ENCODE data around the gene SLC39A2.
"Not testable (repeated sequence)": the region's sequence is repeated elsewhere in the genome, so short reads cannot be mapped to it uniquely, and the experiment has no call there.

The SLC39A2 gene

GRCh38 chr14:20985650-20986049 lies 13.4 kb upstream of the SLC39A2 start:
- not testable (repeated sequence) for H3K36me3 Mint-ChIP-seq; H3K27ac Mint-ChIP-seq; H3K4me3 Mint-ChIP-seq; H3K9me3 Mint-ChIP-seq (ENCODE audit: low read depth); H3K27me3 Mint-ChIP-seq
- peaks cover 12% of the 10 kb centered on the region for H3K4me1 Mint-ChIP-seq (ENCODE audit: low read depth)

- Mint-ChIP-seq H3K36me3 (peaks cover 2% of the 10 kb centered on the region), H3K27ac (no peak overlapping the region), H3K4me3 (no peak overlapping the region), H3K27me3 (peaks cover 2% of the 10 kb centered on the region), H3K4me1 (ENCODE audit: low read depth) (peaks cover 19% of the 10 kb centered on the region), H3K9me3 (ENCODE audit: low read depth) (no peaks in the 10 kb centered on the region)
These were observed 12.3 kb upstream of the SLC39A2 start for GRCh38 chr14:20986811-20987210.

- Mint-ChIP-seq H3K27ac (no peak overlapping the region), H3K4me1 (ENCODE audit: low read depth) (peaks cover 23% of the 10 kb centered on the region), H3K9me3 (ENCODE audit: low read depth) (no peaks in the 10 kb centered on the region), H3K36me3 (peaks cover 2% of the 10 kb centered on the region), H3K4me3 (peak overlapping the region; percentile 53), H3K27me3 (no peaks in the 10 kb centered on the region)
These were observed 10.2 kb upstream of the SLC39A2 start for GRCh38 chr14:20988717-20989470.

GRCh38 chr14:20989471-20989786 lies 9.7 kb upstream of the SLC39A2 start:
- Mint-ChIP-seq H3K27ac (peak overlapping the region; percentile 50), H3K9me3 (ENCODE audit: low read depth) (no peaks in the 10 kb centered on the region), H3K27me3 (no peaks in the 10 kb centered on the region), H3K4me1 (ENCODE audit: low read depth) (peaks cover 23% of the 10 kb centered on the region), H3K4me3 (peak overlapping the region; percentile 95), H3K36me3 (peaks cover 2% of the 10 kb centered on the region)

- peak within 1 kb of the TSS; percentile 95 for H3K4me3 Mint-ChIP-seq
- peak within 1 kb of the TSS; percentile 91 for H3K27ac Mint-ChIP-seq
- no peaks in the 10 kb centered on the region for H3K27me3 Mint-ChIP-seq
- H3K4me1 Mint-ChIP-seq (ENCODE audit: low read depth): peaks cover 24% of the 10 kb centered on the region
- peaks cover 2% of the 10 kb centered on the region for H3K36me3 Mint-ChIP-seq
- H3K9me3 Mint-ChIP-seq (ENCODE audit: low read depth): no peaks in the 10 kb centered on the region
These were observed 9.1 kb upstream of the SLC39A2 start, which contains the start of gene METTL17 for GRCh38 chr14:20989787-20990600. Gene METTL17 (plus strand): TSS chr14:20989980. CDS start chr14:20990003, 23 bp downstream.

GRCh38 chr14:20996521-20996920 lies 2.6 kb upstream of the SLC39A2 start:
- Mint-ChIP-seq H3K27ac (no peak overlapping the region), H3K9me3 (ENCODE audit: low read depth) (no peaks in the 10 kb centered on the region), H3K27me3 (no peaks in the 10 kb centered on the region), H3K4me3 (no peak overlapping the region), H3K36me3 (peaks cover 4% of the 10 kb centered on the region), H3K4me1 (ENCODE audit: low read depth) (peaks cover 30% of the 10 kb centered on the region)

GRCh38 chr14:20997115-20997514 lies 2.0 kb upstream of the SLC39A2 start:
- no peaks in the 10 kb centered on the region for H3K27me3 Mint-ChIP-seq
- H3K9me3 Mint-ChIP-seq (ENCODE audit: low read depth): no peaks in the 10 kb centered on the region
- no peak overlapping the region for H3K4me3 Mint-ChIP-seq
- peaks cover 25% of the 10 kb centered on the region for H3K4me1 Mint-ChIP-seq (ENCODE audit: low read depth)
- H3K27ac Mint-ChIP-seq: no peak overlapping the region
- H3K36me3 Mint-ChIP-seq: peaks cover 4% of the 10 kb centered on the region

GRCh38 chr14:20997564-20997963 lies 1.5 kb upstream of the SLC39A2 start:
- H3K36me3 Mint-ChIP-seq: peaks cover 4% of the 10 kb centered on the region
- no peaks in the 10 kb centered on the region for H3K27me3 Mint-ChIP-seq
- no peak overlapping the region for H3K4me3 Mint-ChIP-seq
- H3K4me1 Mint-ChIP-seq (ENCODE audit: low read depth): peaks cover 23% of the 10 kb centered on the region
- no peaks in the 10 kb centered on the region for H3K9me3 Mint-ChIP-seq (ENCODE audit: low read depth)
- H3K27ac Mint-ChIP-seq: no peak overlapping the region

GRCh38 chr14:20998139-20998538 lies 954 bp upstream of the SLC39A2 start:
- no peak overlapping the region for H3K4me3 Mint-ChIP-seq
- no peaks in the 10 kb centered on the region for H3K27me3 Mint-ChIP-seq
- H3K27ac Mint-ChIP-seq: no peak overlapping the region
- H3K4me1 Mint-ChIP-seq (ENCODE audit: low read depth): peaks cover 23% of the 10 kb centered on the region
- H3K9me3 Mint-ChIP-seq (ENCODE audit: low read depth): no peaks in the 10 kb centered on the region
- peaks cover 4% of the 10 kb centered on the region for H3K36me3 Mint-ChIP-seq

GRCh38 chr14:20999591-20999990 lies 498 bp downstream of the SLC39A2 start:
- H3K27me3 Mint-ChIP-seq: no peaks in the 10 kb centered on the region
- H3K36me3 Mint-ChIP-seq: peaks cover 4% of the 10 kb centered on the region
- no peak overlapping the region for H3K4me3 Mint-ChIP-seq
- H3K27ac Mint-ChIP-seq: no peak overlapping the region
- no peaks in the 10 kb centered on the region for H3K9me3 Mint-ChIP-seq (ENCODE audit: low read depth)
- H3K4me1 Mint-ChIP-seq (ENCODE audit: low read depth): peaks cover 23% of the 10 kb centered on the region

GRCh38 chr14:21001218-21001617 lies 2.1 kb downstream of the SLC39A2 start:
- Mint-ChIP-seq H3K36me3 (no peaks in the 10 kb centered on the region), H3K9me3 (ENCODE audit: low read depth) (no peaks in the 10 kb centered on the region), H3K4me3 (no peak overlapping the region), H3K27ac (no peak overlapping the region), H3K4me1 (ENCODE audit: low read depth) (peaks cover 18% of the 10 kb centered on the region), H3K27me3 (no peaks in the 10 kb centered on the region)

- Mint-ChIP-seq H3K9me3 (ENCODE audit: low read depth) (no peaks in the 10 kb centered on the region), H3K27me3 (no peaks in the 10 kb centered on the region), H3K36me3 (no peaks in the 10 kb centered on the region), H3K4me1 (ENCODE audit: low read depth) (no peaks in the 10 kb centered on the region), H3K27ac (no peak overlapping the region), H3K4me3 (no peak overlapping the region)
These were observed 4.8 kb downstream of the SLC39A2 start for GRCh38 chr14:21003788-21004346.

GRCh38 chr14:21009721-21010120 lies 10.6 kb downstream of the SLC39A2 start:
- not testable (repeated sequence) for H3K4me3 Mint-ChIP-seq; H3K36me3 Mint-ChIP-seq; H3K4me1 Mint-ChIP-seq (ENCODE audit: low read depth); H3K27ac Mint-ChIP-seq; H3K9me3 Mint-ChIP-seq (ENCODE audit: low read depth)
- peaks cover 13% of the 10 kb centered on the region for H3K27me3 Mint-ChIP-seq

- no peaks in the 10 kb centered on the region for H3K9me3 Mint-ChIP-seq (ENCODE audit: low read depth)
- H3K4me3 Mint-ChIP-seq: no peak overlapping the region
- H3K4me1 Mint-ChIP-seq (ENCODE audit: low read depth): no peaks in the 10 kb centered on the region
- H3K27me3 Mint-ChIP-seq: peaks cover 13% of the 10 kb centered on the region
- H3K36me3 Mint-ChIP-seq: no peaks in the 10 kb centered on the region
- H3K27ac Mint-ChIP-seq: no peak overlapping the region
These were observed 12.0 kb downstream of the SLC39A2 start for GRCh38 chr14:21011136-21011535.

- Mint-ChIP-seq H3K4me3 (no peak overlapping the region), H3K4me1 (ENCODE audit: low read depth) (no peaks in the 10 kb centered on the region), H3K9me3 (ENCODE audit: low read depth) (no peaks in the 10 kb centered on the region), H3K27me3 (peaks cover 13% of the 10 kb centered on the region), H3K36me3 (no peaks in the 10 kb centered on the region), H3K27ac (no peak overlapping the region)
These were observed 15.7 kb downstream of the SLC39A2 start for GRCh38 chr14:21014761-21015190.
